Adipocyte (in vitro differentiated cells): ENCODE data around the gene ZDHHC21.

Experiments
- DNase-seq: peaks from one replicate; pipeline ENCODE4 v3.0.0-alpha.2; 2015; ENCODE audit warnings: low read depth
- H3K27me3 ChIP-seq: replicated peaks from 2 replicates; pipeline ENCODE4 v1.7.0; 2013; ENCODE audit warnings: mild to moderate bottlenecking, low read length, moderate library complexity; ENCODE audit not compliant: control insufficient read depth, insufficient read depth
- H3K36me3 ChIP-seq: 2 replicates; pipeline ENCODE4 v1.7.0; 2013; ENCODE audit warnings: low read length, mild to moderate bottlenecking, moderate library complexity; ENCODE audit not compliant: control insufficient read depth, insufficient read depth, severe bottlenecking
- H3K4me1 ChIP-seq: 2 replicates; pipeline ENCODE4 v1.7.0; 2013; ENCODE audit warnings: mild to moderate bottlenecking, low read length, moderate library complexity; ENCODE audit not compliant: control insufficient read depth, insufficient read depth
- H3K4me3 ChIP-seq: 2 replicates; pipeline ENCODE4 v1.7.0; 2013; ENCODE audit warnings: mild to moderate bottlenecking, low read length, moderate library complexity
- H3K9ac ChIP-seq: 2 replicates; pipeline ENCODE4 v1.7.0; 2013; ENCODE audit warnings: mild to moderate bottlenecking, low read length, moderate library complexity
- H3K9me3 ChIP-seq: 2 replicates; pipeline ENCODE4 v1.7.0; 2013; ENCODE audit warnings: mild to moderate bottlenecking, low read length, moderate library complexity; ENCODE audit not compliant: control insufficient read depth

Gene ZDHHC21

GRCh38 chr9:14597171-14597799 lies 95.9 kb downstream of the ZDHHC21 start:
- Histone ChIP-seq H3K36me3 (peaks cover 10% of the 10 kb centered on the region), H3K9ac (no peak overlapping the region), H3K27me3 (no peaks in the 10 kb centered on the region), H3K4me3 (no peak overlapping the region), H3K4me1 (no peaks in the 10 kb centered on the region), H3K9me3 (peaks cover 2% of the 10 kb centered on the region)
- DNase-seq, result no peak

- no peaks in the 10 kb centered on the region for H3K9me3 ChIP-seq
- DNase-seq, result no peak
- H3K9ac ChIP-seq, result no peak overlapping the region
- H3K4me3 ChIP-seq, result no peak overlapping the region
- H3K27me3 ChIP-seq, result no peaks in the 10 kb centered on the region
- no peaks in the 10 kb centered on the region for H3K4me1 ChIP-seq
- peaks cover 10% of the 10 kb centered on the region for H3K36me3 ChIP-seq
Observed at GRCh38 chr9:14593406-14593805, 99.8 kb downstream of the ZDHHC21 start.

- no peaks in the 10 kb centered on the region for H3K4me1 ChIP-seq
Observed at GRCh38 chr9:14591411-14591810, 101.8 kb downstream of the ZDHHC21 start.

GRCh38 chr9:14585730-14586473 lies 107.3 kb downstream of the ZDHHC21 start:
- Histone ChIP-seq H3K9ac (no peak overlapping the region), H3K4me1 (no peaks in the 10 kb centered on the region), H3K27me3 (no peaks in the 10 kb centered on the region), H3K4me3 (no peak overlapping the region), H3K9me3 (peaks cover 6% of the 10 kb centered on the region), H3K36me3 (no peaks in the 10 kb centered on the region)
- no peak for DNase-seq

More at GRCh38 chr9:14591411-14591810, 101.8 kb downstream of the ZDHHC21 start:
- Histone ChIP-seq H3K36me3 (peaks cover 10% of the 10 kb centered on the region), H3K9ac (no peak overlapping the region), H3K9me3 (no peaks in the 10 kb centered on the region), H3K27me3 (no peaks in the 10 kb centered on the region), H3K4me3 (no peak overlapping the region)
- no peak for DNase-seq

- Histone ChIP-seq H3K4me3 (no peak overlapping the region), H3K27me3 (no peaks in the 10 kb centered on the region), H3K4me1 (no peaks in the 10 kb centered on the region), H3K9ac (no peak overlapping the region), H3K36me3 (no peaks in the 10 kb centered on the region), H3K9me3 (peaks cover 6% of the 10 kb centered on the region)
- no peak for DNase-seq
Observed at GRCh38 chr9:14584571-14584970, 108.7 kb downstream of the ZDHHC21 start.

- no peaks in the 10 kb centered on the region for H3K4me1 ChIP-seq
- no peak overlapping the region for H3K9ac ChIP-seq
- no peaks in the 10 kb centered on the region for H3K27me3 ChIP-seq
- H3K4me3 ChIP-seq, result no peak overlapping the region
- no peaks in the 10 kb centered on the region for H3K36me3 ChIP-seq
- DNase-seq, result no peak
- peaks cover 6% of the 10 kb centered on the region for H3K9me3 ChIP-seq
Observed at GRCh38 chr9:14578030-14578429, 115.2 kb downstream of the ZDHHC21 start.

- DNase-seq, result no peak
- Histone ChIP-seq H3K4me1 (no peaks in the 10 kb centered on the region), H3K9ac (no peak overlapping the region), H3K27me3 (no peaks in the 10 kb centered on the region), H3K4me3 (no peak overlapping the region), H3K9me3 (no peaks in the 10 kb centered on the region), H3K36me3 (no peaks in the 10 kb centered on the region)
Observed at GRCh38 chr9:14574173-14574572, 119.1 kb downstream of the ZDHHC21 start.

- no peak overlapping the region for H3K9ac ChIP-seq
Observed at GRCh38 chr9:14573319-14573718, 119.9 kb downstream of the ZDHHC21 start.

GRCh38 chr9:14565352-14566016 lies 127.7 kb downstream of the ZDHHC21 start:
- no peak overlapping the region for H3K4me3 ChIP-seq
- H3K9ac ChIP-seq, result no peak overlapping the region
- H3K27me3 ChIP-seq, result peaks cover 23% of the 10 kb centered on the region
- H3K9me3 ChIP-seq, result no peaks in the 10 kb centered on the region
- no peaks in the 10 kb centered on the region for H3K4me1 ChIP-seq
- no peak for DNase-seq
- no peaks in the 10 kb centered on the region for H3K36me3 ChIP-seq

More at GRCh38 chr9:14573319-14573718, 119.9 kb downstream of the ZDHHC21 start:
- Histone ChIP-seq H3K27me3 (no peaks in the 10 kb centered on the region), H3K4me3 (no peak overlapping the region), H3K36me3 (no peaks in the 10 kb centered on the region), H3K9me3 (no peaks in the 10 kb centered on the region), H3K4me1 (no peaks in the 10 kb centered on the region)
- no peak for DNase-seq

- DNase-seq, result no peak
Observed at GRCh38 chr9:14563902-14564624, 129.2 kb downstream of the ZDHHC21 start.

GRCh38 chr9:14561929-14562405 lies 131.3 kb downstream of the ZDHHC21 start:
- no peaks in the 10 kb centered on the region for H3K9me3 ChIP-seq
- no peak overlapping the region for H3K4me3 ChIP-seq
- H3K27me3 ChIP-seq, result peaks cover 23% of the 10 kb centered on the region
- H3K36me3 ChIP-seq, result no peaks in the 10 kb centered on the region
- H3K4me1 ChIP-seq, result no peaks in the 10 kb centered on the region
- H3K9ac ChIP-seq, result no peak overlapping the region
- DNase-seq, result no peak

More at GRCh38 chr9:14563902-14564624, 129.2 kb downstream of the ZDHHC21 start:
- no peak overlapping the region for H3K4me3 ChIP-seq
- H3K9me3 ChIP-seq, result no peaks in the 10 kb centered on the region
- peaks cover 23% of the 10 kb centered on the region for H3K27me3 ChIP-seq
- H3K9ac ChIP-seq, result no peak overlapping the region
- no peaks in the 10 kb centered on the region for H3K36me3 ChIP-seq
- no peaks in the 10 kb centered on the region for H3K4me1 ChIP-seq
